Hematopoietic multipotent progenitor cell treated with erythropoietin and hydrocortisone succinate and interleukin-3 and kit ligand, for 6 days (in vitro differentiated cells): ENCODE data around the gene MAGEA9.
"Not testable (repeated sequence)": the region's sequence is repeated elsewhere in the genome, so short reads cannot be mapped to it uniquely, and the experiment has no call there.

ENCODE experiments used
- DNase-seq: peaks from one replicate; pipeline ENCODE4 v3.0.0-alpha.2; 2015

MAGEA9 gene, protein sequence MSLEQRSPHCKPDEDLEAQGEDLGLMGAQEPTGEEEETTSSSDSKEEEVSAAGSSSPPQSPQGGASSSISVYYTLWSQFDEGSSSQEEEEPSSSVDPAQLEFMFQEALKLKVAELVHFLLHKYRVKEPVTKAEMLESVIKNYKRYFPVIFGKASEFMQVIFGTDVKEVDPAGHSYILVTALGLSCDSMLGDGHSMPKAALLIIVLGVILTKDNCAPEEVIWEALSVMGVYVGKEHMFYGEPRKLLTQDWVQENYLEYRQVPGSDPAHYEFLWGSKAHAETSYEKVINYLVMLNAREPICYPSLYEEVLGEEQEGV

DNA sequence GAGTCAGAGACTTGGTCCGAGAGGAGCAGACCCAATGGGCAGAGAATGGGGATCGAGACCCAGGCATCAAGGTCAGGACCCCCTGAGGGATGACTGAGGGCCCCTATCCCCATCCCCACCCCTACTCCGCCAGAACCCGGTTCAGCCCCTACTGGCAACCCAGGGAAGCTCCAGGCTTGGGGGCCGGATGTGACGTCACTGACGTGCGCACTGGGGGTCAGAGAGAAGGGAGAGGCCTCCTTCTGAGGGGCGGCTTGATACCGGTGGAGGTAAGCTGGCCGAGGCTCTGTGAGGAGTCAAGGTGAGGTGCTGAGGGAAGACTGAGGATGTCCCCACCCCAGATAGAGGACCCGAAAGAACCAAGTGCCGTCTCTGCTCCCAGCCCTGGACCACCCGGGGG, at the start of gene MAGEA9:
TSS of gene MAGEA9 (plus strand) at position 204 of the 400 bp plus-strand sequence. CDS start 4,281 bp downstream, outside the sequence.
- not testable (repeated sequence) for DNase-seq

DNA sequence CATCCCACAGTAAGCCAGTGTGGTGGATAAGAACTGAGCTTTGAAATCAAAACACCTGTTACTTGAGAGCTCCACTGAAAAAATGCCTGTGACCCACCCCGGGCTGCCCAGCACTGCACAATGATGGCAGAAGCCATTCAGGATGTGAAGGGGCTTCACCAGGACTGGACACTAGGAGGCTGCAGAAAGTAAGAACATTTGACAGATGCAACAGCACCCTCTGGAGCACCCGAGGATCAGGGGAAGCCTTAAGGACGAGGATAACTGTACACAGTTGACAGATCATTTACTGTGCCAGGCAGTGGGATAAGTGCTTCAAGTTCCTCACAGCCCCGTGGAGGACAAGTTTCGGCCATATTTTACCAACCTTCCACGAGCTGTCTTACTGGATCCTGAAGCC, 39.5 kb upstream of the MAGEA9 start:
- not testable (repeated sequence) for DNase-seq

DNA sequence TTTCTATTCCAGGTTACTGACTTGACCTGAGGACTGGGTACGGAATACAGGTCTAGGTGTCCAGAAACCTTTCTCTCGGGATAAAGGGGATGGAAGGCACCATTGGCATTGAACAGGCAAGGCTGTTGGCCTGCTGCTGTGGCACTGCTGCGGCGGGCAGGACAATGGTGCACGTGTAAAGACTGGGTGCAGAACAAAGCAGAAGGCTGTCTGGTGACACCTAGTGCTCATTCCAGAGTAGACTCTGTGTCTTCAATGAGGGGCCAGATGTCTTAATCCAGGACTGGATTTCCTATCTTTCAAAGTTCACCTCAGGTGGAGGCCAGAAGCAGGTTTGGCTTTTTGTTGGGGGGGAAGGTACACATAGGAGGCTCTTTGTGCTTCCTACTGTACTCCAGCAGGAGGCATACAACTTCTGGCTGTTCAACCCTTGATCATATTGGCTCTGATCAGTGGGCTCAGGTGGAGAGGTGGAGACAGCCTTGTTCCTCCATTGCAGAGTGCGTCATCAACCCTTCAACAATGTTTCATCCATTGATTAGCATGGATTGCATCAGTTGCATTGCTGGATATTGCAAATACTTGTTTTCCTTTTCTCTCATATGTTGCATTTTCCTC, 35.2 kb upstream of the MAGEA9 start:
- DNase-seq = not testable (repeated sequence)

DNA sequence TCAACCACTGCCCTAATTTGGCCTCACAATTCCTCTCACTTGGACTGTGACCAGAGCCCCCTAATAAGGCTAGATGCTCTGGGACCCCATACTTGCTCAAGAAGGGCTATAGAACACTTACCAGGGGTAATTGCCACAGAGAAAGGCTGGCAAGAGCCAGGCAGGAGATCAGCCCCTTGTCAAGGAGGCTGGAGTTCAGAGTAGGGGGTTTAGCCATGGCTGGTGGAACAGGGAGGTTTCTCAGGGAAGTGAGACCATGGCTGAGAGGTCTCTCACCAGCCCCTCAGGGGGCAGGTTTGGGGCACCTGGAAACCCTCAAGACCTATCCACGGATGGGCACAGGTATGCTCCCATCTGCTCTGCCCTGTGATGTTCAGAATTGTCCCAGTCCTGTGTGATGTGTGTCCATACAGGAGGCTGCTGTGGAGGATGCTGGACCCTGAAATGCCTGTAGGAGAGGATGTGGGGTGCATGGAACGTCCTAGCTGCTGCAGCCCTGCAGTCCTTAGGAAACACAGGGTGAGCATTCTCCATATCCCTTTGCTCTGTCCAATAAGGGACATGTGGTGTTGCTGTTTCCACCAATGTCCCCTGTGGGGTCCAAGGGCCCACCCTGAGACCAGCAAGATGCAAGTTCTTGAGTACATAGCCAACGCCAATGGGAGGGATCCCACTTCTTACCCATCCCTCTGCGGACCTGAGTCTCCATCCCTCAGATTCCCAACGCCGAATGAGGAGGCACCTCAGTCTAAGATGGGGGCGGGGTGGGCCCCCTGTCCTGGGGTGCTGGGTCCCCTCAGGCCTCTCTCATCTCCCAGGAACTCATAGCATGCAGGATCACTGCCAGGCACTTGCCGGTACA, 24.3 kb upstream of the MAGEA9 start:
- no peak for DNase-seq

DNA sequence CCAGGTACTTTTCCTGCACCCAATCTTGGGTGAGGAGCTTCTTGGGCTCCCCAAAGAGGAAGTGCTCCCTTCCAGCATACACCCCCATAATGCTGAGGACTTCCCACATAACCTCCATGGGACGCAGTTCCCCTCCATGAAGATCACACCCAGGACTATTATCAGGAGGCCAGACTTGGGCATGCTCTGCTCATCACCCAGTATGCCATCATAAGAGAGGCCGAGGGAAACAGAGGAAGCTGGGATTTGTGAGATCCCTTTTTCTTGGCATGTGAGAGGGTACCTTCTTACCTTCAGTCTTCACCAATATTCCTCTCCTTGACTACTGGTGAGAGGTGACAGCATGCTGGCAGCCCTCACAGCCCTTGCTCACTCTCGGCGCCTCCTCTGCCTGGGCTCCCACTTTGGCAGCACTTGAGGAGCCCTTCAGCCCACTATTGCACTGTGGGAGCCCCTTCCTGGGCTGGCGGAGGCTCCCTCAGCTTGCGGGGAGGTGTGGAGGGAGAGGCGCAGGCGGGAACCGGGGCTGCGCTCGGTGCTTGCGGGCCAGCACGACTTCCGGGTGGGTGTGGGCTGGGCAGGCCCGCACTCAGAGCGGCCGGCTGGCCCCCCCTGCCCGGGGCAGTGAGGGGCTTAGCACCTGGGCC, 23.5 kb upstream of the MAGEA9 start:
- DNase-seq = no peak

DNA sequence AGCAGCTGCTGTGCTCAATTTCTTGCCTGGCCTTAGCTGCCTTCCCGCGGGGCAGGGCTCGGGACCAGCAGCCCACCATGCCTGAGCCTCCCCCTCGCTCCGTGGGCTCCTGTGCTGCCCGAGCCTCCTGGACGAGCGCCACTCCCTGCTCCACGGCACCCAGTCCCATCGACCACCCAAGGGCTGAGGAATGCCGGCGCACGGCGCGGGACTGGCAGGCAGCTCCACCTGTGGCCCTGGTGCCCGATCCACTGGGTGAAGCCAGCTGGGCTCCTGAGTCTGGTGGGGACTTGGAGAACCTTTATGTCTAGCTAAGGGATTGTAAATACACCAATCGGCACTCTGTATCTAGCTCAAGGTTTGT, 23.0 kb upstream of the MAGEA9 start:
- DNase-seq = not testable (repeated sequence)

DNA sequence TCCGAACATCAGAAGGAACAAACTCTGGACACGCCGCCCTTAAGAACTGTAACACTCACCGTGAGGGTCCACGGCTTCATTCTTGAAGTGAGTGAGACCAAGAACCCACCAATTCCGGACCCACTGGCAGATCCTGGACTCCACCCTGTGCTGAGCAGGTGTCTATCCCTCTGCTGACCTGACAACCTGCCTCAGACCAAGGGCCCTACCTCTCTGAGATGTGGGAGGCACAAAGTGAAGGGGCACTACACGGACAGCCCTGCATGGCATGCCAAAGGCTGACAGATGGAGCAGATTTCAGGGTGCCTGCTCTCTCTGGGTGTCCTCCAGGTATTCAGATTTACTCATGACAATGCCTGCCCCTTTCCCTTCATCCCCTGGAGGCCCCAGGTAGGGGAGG, 21.9 kb upstream of the MAGEA9 start:
- DNase-seq = no peak

DNA sequence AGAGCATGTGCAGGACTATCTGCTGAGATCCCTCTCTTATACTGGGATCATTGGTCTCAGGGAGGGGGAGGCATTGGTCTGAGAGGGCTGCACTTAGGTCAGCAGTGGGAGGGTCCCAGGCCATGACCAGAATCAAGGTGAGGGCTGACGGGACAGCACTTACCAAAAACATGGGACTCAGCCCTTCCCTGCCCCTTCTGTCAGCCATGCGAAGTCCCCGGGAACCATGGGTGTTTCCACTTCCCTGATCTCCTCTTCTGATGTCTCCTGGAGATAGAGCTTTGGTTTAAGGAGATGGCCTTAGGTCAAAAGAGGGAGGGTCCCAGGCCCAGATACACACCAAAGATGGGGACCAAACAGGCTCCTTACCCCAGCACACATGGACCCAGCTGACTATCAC, 20.8 kb upstream of the MAGEA9 start:
- DNase-seq = no peak

DNA sequence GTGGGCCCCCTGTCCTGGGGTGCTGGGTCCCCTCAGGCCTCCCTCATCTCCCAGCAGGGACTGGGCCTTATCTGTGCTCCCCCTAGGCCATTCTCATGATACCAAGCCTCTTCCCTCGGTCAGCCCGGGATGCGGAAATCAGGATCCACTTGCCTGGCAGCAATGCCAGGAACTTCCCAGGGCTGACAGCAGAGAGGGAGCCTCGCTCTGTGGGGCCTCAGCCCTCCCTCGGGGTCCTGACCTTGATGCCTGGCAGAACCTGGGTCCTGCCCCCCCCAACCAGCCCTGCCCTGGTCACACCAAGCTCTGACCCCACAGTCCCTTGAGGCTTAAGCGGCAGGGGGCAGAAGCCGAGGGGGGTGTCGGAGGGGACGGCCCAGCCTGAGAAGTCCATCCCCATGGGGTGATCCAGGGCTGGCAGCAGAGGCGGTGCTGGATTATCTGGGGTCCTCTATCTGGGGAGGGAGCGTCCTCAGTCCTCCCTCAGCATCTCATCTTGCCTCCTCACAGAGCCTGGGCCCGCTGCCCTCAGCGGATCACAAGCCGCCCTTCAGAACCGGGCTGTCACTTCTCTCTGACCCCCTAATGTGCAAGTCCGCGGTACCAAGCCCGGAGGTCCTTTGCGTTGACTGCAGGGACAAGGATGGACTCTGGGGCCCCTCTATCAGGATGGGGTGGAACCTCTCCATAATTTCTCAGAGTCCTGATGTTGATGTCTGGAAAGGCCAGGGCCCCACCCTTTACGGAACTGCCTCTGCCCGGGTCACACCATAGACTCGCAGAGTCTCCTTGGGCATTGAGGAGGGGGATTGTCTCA, 19.7 kb upstream of the MAGEA9 start:
- DNase-seq = not testable (repeated sequence)

DNA sequence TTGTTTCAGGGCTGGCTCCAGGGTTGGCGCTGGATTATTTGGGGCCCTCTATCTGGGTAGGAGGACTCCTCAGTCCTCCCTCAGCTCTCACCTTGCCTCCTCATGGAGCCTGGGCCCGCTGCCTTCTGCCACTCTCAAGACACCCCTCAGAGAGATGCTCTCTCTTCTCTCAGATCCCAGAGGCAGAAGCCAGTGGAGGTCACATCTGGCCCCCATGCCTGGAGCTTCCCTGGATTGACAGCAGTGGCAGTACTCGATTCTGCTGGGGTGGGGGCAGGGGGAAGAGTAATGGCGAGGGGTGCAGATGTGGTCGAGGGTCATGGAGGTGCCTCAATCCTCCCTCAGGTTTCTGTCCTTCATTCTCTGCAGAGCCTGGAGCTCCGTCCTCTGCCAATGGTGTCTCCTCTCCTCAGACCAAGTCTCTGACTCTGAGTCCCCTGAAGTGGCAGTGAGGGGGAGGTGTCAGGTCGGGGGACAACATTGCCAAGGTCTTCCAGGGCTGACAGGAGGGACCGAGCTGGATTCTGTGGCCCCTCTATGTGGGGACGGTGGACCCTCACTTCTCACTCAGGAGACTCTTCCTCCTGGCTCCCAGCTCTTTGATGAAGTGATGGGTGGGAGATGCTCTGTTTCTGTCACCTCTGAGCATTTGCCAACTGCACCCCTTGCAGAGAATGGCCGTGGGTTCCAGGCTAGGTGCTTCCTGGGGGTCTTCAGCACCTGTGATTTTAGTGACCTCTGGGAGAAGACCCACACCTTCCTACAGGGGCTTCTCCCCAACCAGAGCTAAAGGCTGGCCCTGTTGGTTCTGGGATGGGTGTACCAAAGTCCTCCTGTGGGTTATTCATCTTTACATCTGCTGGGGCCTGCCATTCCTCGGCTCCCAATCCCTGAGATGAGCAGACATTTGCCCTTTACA, 18.8 kb upstream of the MAGEA9 start:
- DNase-seq = no peak

DNA sequence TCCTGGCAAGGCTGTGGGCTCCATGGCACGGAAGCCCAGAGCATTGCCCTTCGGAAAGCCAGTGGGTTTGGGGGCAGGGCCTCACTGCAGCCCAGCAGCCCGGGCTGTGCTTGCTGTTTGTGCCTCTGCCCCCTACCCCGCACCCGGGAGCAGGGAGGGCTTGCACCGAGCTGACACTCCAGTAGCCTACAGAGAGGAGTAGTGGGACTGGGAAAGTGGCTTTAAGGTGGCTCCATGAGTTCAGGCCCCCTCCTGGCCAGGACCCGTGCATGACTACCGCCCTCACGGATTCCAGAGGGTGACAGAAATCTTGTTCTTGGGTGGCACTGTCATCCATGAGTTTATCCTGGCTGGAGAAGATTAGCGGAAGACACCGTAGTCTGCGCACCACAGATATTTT, 11.4 kb upstream of the MAGEA9 start:
- not testable (repeated sequence) for DNase-seq

DNA sequence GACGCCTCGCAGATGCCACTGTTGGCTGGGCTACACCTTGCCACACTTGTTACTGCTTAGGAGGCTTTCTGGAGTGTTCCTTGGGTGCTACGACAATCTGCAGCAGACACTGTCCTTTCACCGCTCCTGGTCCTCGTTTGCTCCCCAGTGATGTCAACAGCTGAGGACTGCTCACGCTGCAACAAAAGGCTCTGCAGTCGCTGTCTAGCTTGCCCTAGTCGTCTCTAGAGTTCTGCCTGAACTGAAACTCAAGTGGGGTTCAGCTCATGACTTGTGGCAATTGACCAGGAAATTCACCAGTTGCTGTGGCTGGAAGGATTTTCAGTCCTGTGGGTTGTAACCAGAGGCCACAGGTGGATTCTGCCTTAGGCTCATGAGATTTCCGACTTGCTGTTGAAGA, 8.7 kb upstream of the MAGEA9 start:
- not testable (repeated sequence) for DNase-seq

DNA sequence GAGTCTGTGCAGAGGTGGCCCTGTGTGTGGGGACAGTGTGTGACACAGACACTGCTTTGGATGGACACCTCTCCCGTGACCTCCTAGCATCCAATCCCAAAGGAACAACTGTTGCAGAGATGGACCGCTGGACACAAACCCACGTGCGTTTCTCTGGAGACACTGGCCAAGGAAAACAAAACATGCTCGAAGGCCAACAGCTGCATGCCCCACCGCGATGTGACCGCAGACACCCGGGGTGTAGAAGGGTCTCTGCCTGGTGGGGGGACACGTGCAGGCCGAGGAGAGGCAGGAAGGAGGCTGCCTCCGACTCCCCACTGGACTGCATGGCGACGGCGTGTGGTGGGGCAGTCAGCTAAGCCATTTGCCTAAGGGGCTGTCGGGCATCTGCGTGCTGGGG, 8.0 kb upstream of the MAGEA9 start, which contains the start of gene HSFX1:
TSS of gene HSFX1 (plus strand) at position 301 of the 400 bp plus-strand sequence. CDS start 614 bp downstream, outside the sequence.
- not testable (repeated sequence) for DNase-seq

DNA sequence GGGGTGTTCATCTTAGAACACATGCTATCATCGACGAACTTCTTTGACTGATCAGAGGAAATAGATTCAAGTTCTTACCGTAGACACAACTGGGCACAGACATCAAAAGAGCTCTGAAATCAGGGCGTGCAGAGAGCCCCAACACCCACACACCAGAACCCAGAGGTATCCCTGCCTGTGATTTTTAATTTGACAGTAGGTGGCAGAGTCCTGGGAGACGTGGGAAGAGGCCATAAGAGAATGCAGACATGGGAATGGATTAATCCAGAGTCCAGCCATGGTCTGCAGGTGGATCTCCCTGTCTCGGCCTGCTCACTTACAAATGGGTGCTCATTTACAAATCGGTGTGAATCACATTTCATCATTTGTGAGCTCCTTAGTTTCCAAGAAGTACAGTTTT, 3.7 kb upstream of the MAGEA9 start:
- DNase-seq = not testable (repeated sequence)

DNA sequence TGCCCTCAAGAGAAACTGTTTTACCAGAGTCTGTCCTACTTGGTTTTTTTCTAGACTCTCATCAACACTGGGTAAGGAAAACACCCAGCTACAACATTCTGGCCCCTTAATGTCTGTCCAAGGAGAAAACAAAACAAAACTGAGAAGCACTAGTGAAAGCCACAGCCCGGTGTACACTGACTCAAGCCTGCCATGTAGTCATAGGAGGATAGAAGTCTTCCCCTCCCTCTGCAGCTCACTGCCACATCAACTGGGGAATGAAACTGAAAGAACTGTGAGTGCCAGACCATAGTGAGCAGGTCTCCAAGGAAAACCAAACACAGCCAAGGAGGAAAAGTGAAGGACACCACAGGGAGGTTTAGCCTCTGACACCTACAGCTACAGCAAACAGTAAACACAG, 13.8 kb downstream of the MAGEA9 start:
- DNase-seq = not testable (repeated sequence)

DNA sequence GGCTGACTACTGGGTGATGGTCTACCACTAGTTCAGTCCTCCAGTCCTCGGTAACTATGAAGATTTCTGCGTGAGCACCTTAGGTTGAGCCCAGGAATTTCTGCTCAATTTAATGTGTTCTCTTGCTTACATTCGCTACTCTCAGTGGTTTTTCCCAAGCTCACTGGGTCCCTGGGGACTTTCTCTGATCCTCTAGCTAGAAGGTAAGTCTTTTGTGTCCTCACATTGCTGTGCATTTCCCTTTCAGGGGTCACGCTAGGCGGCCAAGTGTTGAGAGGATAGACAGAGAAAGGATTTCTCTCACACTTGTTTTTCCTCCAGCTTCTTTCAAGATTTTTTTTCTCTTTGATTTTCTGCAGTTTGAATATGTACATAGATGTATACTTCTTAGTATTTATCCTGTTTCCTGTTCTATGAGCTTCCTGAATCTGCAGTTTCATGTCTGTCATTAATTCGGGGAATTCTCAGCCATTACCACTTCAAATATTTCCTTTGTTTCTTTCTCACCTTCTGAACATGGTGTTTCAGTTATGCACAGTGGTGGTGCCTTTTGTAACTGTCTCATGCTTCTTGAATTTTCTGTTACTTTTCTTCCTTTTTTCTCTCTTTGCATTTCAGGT, 17.5 kb downstream of the MAGEA9 start:
- no peak for DNase-seq

DNA sequence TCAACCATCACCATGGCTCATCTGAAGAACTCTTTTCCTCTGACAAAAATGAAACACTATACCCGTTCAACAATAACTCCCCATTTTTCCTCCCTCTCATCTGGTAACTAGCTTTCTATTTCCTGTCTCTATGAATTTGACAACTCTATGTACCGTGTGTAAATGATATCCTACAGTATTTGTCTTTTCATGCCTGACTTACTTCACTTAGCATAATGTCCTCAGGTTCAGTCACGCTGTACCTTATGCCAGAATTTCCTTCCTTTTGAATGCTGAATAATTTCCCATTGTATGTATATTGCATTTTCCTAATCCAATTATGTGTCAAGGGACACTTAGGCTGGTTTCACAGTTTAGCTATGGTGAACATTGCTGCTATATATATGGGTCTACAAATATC, 18.2 kb downstream of the MAGEA9 start:
- DNase-seq = no peak

DNA sequence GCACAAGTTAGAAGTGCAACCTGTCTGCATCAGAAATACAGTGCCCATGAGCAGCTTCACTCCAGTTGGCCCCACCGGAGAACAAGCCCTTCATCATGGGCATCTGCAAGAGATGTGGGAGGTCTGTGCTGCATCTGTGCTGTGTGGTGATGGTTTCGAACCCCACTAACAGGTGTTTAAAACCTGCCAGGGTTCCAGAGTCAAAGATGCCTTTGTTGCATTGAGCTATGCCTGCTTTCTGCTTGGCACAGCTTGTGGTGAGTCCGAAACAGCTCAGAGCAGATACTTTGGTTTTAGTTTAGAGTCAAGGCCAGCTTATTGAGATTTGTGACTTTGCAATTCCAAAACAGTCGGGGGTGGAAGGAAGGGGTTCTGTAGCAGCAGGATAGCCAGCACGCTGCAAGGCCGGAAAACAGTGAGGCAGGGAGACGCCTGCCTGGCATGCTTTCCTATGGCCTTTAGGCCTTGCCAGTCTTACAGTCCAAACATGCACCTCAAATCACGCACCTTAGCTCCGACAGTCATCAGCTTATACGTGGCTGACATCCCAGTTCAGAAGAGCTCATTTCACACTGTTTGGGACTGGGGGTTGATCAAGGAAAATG, 21.8 kb downstream of the MAGEA9 start:
- no peak for DNase-seq

DNA sequence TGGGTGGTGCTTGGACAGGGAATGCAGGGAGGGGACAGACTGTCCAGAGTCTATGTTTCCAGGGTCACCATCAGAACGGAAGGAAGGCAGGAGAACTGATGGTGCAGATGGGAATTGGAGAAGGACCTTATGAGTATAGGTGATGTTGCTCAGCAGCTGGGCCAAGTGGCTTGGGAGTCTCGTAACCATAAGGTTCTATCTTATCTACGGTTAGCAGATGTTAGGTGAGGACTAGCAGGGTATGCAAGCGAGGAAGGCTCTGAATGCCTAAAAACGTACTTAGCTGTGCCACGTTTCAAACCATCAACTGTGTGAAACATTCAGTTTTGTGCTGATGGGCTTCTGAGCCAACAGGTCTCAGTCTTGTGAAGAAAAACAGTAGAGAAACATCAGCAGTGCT, 22.4 kb downstream of the MAGEA9 start:
- DNase-seq = peak; percentile 5
